AG04449 (cell line): ENCODE results near the gene PIK3R1.

Experiments used
- CTCF ChIA-PET: fragments of 350-600 bp; formaldehyde crosslinking; extraction: SDS; loops from one replicate; lab custom pipeline; 2021; ENCODE audit warnings: antibody characterized with exemption; lab: Yijun Ruan, JAX
- POLR2A ChIA-PET: fragments of 400-600, 350-600 bp; formaldehyde crosslinking; extraction: SDS; loops from one replicate; lab custom pipeline; 2020; ENCODE audit warnings: antibody characterized with exemption, inconsistent platforms; lab: Yijun Ruan, JAX
- DNase-seq: peaks from one replicate; pipeline ENCODE4 v3.0.0-alpha.2; 2010; ENCODE audit warnings: low read depth, low spot score
- H3K4me3 ChIP-seq: 2 replicates; pipeline ENCODE4 v1.5.1; 2011; ENCODE audit warnings: low read depth, mild to moderate bottlenecking, control low read depth, low read length
- CTCF ChIP-seq: IDR thresholded peaks from one replicate; pipeline ENCODE4 v1.5.1; 2011; ENCODE audit warnings: mild to moderate bottlenecking, moderate library complexity, low read length, control low read depth, inconsistent platforms; ENCODE audit not compliant: insufficient read depth; ENCODE audit errors: missing control alignments

PIK3R1 gene

GRCh38 chr5:68176253-68176652 lies 39.3 kb upstream of the PIK3R1 start:
- no peak for TF ChIP-seq CTCF
- POLR2A ChIA-PET, result no interaction called here
- H3K4me3 ChIP-seq, result no peak overlapping the region
- CTCF ChIA-PET, result no interaction called here
- no peak for DNase-seq

GRCh38 chr5:68176802-68177479 lies 38.6 kb upstream of the PIK3R1 start:
- CTCF ChIA-PET, result no interaction called here
- no peak overlapping the region for H3K4me3 ChIP-seq
- TF ChIP-seq CTCF, result no peak

GRCh38 chr5:68177676-68178075 lies 37.9 kb upstream of the PIK3R1 start:
- DNase-seq, result no peak
- TF ChIP-seq CTCF, result no peak
- POLR2A ChIA-PET, result no interaction called here
- H3K4me3 ChIP-seq, result no peak overlapping the region
- CTCF ChIA-PET, result no interaction called here

More at GRCh38 chr5:68176802-68177479, 38.6 kb upstream of the PIK3R1 start:
- POLR2A ChIA-PET, result no interaction called here
- DNase-seq, result no peak

GRCh38 chr5:68178579-68178978 lies 37.0 kb upstream of the PIK3R1 start:
- no peak for DNase-seq
- TF ChIP-seq CTCF, result no peak
- POLR2A ChIA-PET, result no interaction called here
- CTCF ChIA-PET, result no interaction called here
- no peak overlapping the region for H3K4me3 ChIP-seq

- ChIA-PET POLR2A (no interaction called here), CTCF (no interaction called here)
- no peak for TF ChIP-seq CTCF
- H3K4me3 ChIP-seq, result no peak overlapping the region
- no peak for DNase-seq
Observed at GRCh38 chr5:68180121-68181038, 35.2 kb upstream of the PIK3R1 start.

GRCh38 chr5:68181039-68181599 lies 34.4 kb upstream of the PIK3R1 start:
- no peak for DNase-seq
- TF ChIP-seq CTCF, result no peak
- H3K4me3 ChIP-seq, result no peak overlapping the region
- ChIA-PET POLR2A (no interaction called here), CTCF (no interaction called here)
